PC-3 (cell line): ENCODE results near the gene ADGRG3. TPM values are rescaled to one million over a fixed set of nuclear protein-coding genes. Genes with fewer than 3 reads are reported as not detected.

Source experiments
- ATAC-seq: fragments of 200-7000 bp; cut with Tn5 transposase; 2 replicates; pipeline ENCODE4 v1.9.1; 2020; ENCODE audit warnings: mild to moderate bottlenecking, moderate library complexity
- BruUV-seq: library from RNA; stranded (reverse); fragments of 400-500 nt; replicated peaks from 2 replicates; lab custom pipeline; 2021; lab: Mats Ljungman, UMichigan
- CTCF ChIA-PET: fragments of 300-600 bp; sonication (Branson Sonifier 250); formaldehyde crosslinking; loops from one replicate; lab custom pipeline; 2022; ENCODE audit warnings: antibody characterized with exemption; lab: Charles Lee
- POLR2A ChIA-PET: fragments of 300-600 bp; sonication (Branson Sonifier 250); formaldehyde crosslinking; loops from one replicate; lab custom pipeline; 2022; ENCODE audit warnings: antibody characterized with exemption; ENCODE audit not compliant: unreplicated experiment; lab: Charles Lee
- DNase-seq: peaks from one replicate; pipeline ENCODE4 v3.0.0-alpha.2; 2015
- H2AFZ ChIP-seq: fragments of 300-600 bp; sonication (generic); 2 replicates; pipeline ENCODE4 v1.6.0; 2016; ENCODE audit warnings: antibody characterized with exemption, low read length
- H3F3A ChIP-seq: fragments of 300-600 bp; sonication (generic); one replicate; pipeline ENCODE4 v1.6.0; 2017; ENCODE audit warnings: antibody characterized with exemption, low read length, control low read depth, mild to moderate bottlenecking; ENCODE audit not compliant: unreplicated experiment
- H3K27ac ChIP-seq: fragments of 300-600 bp; sonication (generic); 2 replicates; pipeline ENCODE4 v1.5.1; 2016; ENCODE audit warnings: mild to moderate bottlenecking, low read length
- H3K27me3 ChIP-seq: fragments of 300-600 bp; sonication (generic); 2 replicates; pipeline ENCODE4 v1.6.1; 2016; ENCODE audit warnings: low read length, mixed read lengths
- H3K36me3 ChIP-seq: fragments of 300-600 bp; sonication (generic); 2 replicates; pipeline ENCODE4 v1.6.1; 2016; ENCODE audit warnings: low read depth, mixed run types, low read length, mixed read lengths
- H3K4me1 ChIP-seq: fragments of 300-600 bp; sonication (generic); 2 replicates; pipeline ENCODE4 v1.5.1; 2016; ENCODE audit warnings: low read length; ENCODE audit not compliant: insufficient read depth
- H3K4me2 ChIP-seq: fragments of 300-600 bp; sonication (generic); 2 replicates; pipeline ENCODE4 v1.6.0; 2016; ENCODE audit warnings: low read length
- H3K4me3 ChIP-seq: fragments of 300-600 bp; sonication (generic); 2 replicates; pipeline ENCODE4 v1.5.1; 2016; ENCODE audit warnings: mild to moderate bottlenecking, low read length, mixed read lengths
- H3K79me2 ChIP-seq: fragments of 300-600 bp; sonication (generic); 2 replicates; pipeline ENCODE4 v1.6.1; 2017; ENCODE audit warnings: low read length, mixed read lengths
- H3K9ac ChIP-seq: fragments of 300-600 bp; sonication (generic); 2 replicates; pipeline ENCODE4 v1.6.0; 2016; ENCODE audit warnings: mild to moderate bottlenecking, low read length
- H3K9me2 ChIP-seq: fragments of 300-600 bp; sonication (generic); replicated peaks from 2 replicates; pipeline ENCODE4 v1.6.1; 2016; ENCODE audit warnings: mixed run types, low read length, mixed read lengths
- H3K9me3 ChIP-seq: fragments of 300-600 bp; sonication (generic); 2 replicates; pipeline ENCODE4 v1.6.1; 2016; ENCODE audit warnings: low read length, mixed read lengths
- H4K20me1 ChIP-seq: fragments of 300-600 bp; sonication (generic); 2 replicates; pipeline ENCODE4 v1.6.1; 2016; ENCODE audit warnings: low read length, mixed read lengths
- CTCF ChIP-seq: fragments of 300-600 bp; sonication (generic); conservative IDR thresholded peaks from 2 replicates; pipeline ENCODE4 v1.5.1; 2017; ENCODE audit warnings: antibody characterized with exemption, low read depth, mild to moderate bottlenecking, low read length
- EZH2 ChIP-seq: fragments of 300-600 bp; sonication (generic); IDR thresholded peaks from one replicate; pipeline ENCODE4 v1.6.1; 2017; ENCODE audit warnings: antibody characterized with exemption, mild to moderate bottlenecking, low read length; ENCODE audit not compliant: unreplicated experiment
- EZH2phosphoT487 ChIP-seq: fragments of 300-600 bp; sonication (generic); IDR thresholded peaks from 2 replicates; pipeline ENCODE4 v1.6.1; 2018; ENCODE audit warnings: mild to moderate bottlenecking, antibody characterized with exemption, low read length, borderline replicate concordance
- intact Hi-C: fragments of 100-400 bp; cut with micrococcal nuclease; formaldehyde crosslinking; loops from 2 replicates; pipeline ENCODE4 v1.9.0; 2023
- total RNA-seq: library from RNA; depleted of rRNA; stranded (reverse); fragments of >200 nt; gene quantifications from 2 replicates; pipeline ENCODE4 v1.2.3, GENCODE V29; 2014

The ADGRG3 gene
- total RNA-seq, 1 experiment from 2014 or later = not detected

GRCh38 chr16:57683636-57684545, 15.8 kb downstream of the ADGRG3 start:
- no peaks in the 10 kb centered on the region for H3K36me3 ChIP-seq
- no peaks in the 10 kb centered on the region for H3K9me2 ChIP-seq
- no peaks in the 10 kb centered on the region for H3K4me1 ChIP-seq
- no peak for DNase-seq
- ATAC-seq = no peak
- TF ChIP-seq EZH2 (no peak), CTCF (no peak), EZH2phosphoT487 (no peak)
- no peak overlapping the region for H3K4me2 ChIP-seq
- H3K27me3 ChIP-seq = no peaks in the 10 kb centered on the region
- POLR2A ChIA-PET = no interaction called here
- H3K27ac ChIP-seq = no peak overlapping the region
- H3K9me3 ChIP-seq = no peaks in the 10 kb centered on the region
- no peaks in the 10 kb centered on the region for H4K20me1 ChIP-seq
- no peak overlapping the region for H2AFZ ChIP-seq
- no peaks in the 10 kb centered on the region for H3K79me2 ChIP-seq
- H3F3A ChIP-seq = no peaks in the 10 kb centered on the region
- H3K4me3 ChIP-seq = no peak overlapping the region
- H3K9ac ChIP-seq = no peak overlapping the region
- CTCF ChIA-PET = no interaction called here
- no TSS peak for BruUV-seq
- intact Hi-C loops = no loop called here

DNA sequence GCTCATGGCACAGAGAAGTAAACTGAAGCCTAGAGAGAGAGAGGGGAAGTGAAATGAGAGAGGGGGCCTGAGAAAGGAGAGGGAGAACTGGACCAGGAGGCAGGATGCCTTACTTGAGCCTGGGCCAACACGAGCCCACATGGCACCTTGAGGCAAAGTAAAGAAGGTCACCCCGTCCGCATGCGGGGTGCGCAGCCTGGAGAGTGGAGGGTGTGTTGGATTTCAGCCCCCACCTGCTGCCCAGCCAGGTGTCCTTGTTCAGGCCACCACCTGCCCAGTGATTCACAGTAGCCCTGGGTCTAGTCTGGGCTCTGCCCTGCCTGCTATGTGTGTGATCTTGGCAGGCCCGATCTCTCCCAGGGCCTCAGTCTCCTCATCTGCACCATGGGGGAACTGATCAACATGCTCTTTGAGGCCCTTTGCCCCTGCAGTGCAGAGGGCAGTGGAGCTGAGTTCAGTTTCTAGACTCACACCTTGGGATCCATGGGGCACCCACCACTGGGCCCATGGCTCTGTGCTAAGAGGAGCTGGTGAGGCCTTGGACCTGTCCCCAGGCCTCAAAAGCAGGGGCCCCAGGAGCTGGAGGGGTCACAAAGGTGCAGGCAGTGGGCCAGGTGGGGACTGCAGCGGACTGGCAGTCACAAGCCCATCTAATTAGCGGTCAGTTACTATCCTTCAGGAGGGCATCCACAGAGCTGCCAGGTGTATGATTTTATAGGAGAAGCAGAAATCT, 16.7 kb downstream of the ADGRG3 start:
- H3K27me3 ChIP-seq = no peaks in the 10 kb centered on the region
- H2AFZ ChIP-seq = no peak overlapping the region
- no peaks in the 10 kb centered on the region for H3F3A ChIP-seq
- no peaks in the 10 kb centered on the region for H4K20me1 ChIP-seq
- ChIA-PET POLR2A (no interaction called here), CTCF (no interaction called here)
- H3K4me2 ChIP-seq = no peak overlapping the region
- no peaks in the 10 kb centered on the region for H3K36me3 ChIP-seq
- BruUV-seq = no TSS peak
- no peak overlapping the region for H3K4me3 ChIP-seq
- intact Hi-C loops = no loop called here
- H3K4me1 ChIP-seq = no peaks in the 10 kb centered on the region
- H3K27ac ChIP-seq = no peak overlapping the region
- ATAC-seq (no peak), DNase-seq (no peak)
- no peak overlapping the region for H3K9ac ChIP-seq
- no peaks in the 10 kb centered on the region for H3K9me2 ChIP-seq
- no peaks in the 10 kb centered on the region for H3K79me2 ChIP-seq
- no peaks in the 10 kb centered on the region for H3K9me3 ChIP-seq
- TF ChIP-seq EZH2 = no peak
- TF ChIP-seq CTCF = no peak
- no peak for TF ChIP-seq EZH2phosphoT487

DNA sequence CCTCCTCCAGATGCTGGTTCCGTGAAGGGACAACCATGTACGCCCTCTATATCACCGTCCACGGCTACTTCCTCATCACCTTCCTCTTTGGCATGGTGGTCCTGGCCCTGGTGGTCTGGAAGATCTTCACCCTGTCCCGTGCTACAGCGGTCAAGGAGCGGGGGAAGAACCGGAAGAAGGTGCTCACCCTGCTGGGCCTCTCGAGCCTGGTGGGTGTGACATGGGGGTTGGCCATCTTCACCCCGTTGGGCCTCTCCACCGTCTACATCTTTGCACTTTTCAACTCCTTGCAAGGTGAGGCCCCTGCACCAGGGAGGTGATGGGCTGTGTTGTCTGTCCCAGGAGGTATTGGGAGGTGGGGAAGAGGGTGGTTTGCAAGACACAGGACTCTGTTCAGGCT, 17.5 kb downstream of the ADGRG3 start:
- intact Hi-C loops = no loop called here
- Histone ChIP-seq H4K20me1 (no peaks in the 10 kb centered on the region), H3K36me3 (no peaks in the 10 kb centered on the region), H2AFZ (no peak overlapping the region), H3K9ac (no peak overlapping the region), H3K27ac (no peak overlapping the region), H3K27me3 (no peaks in the 10 kb centered on the region), H3K79me2 (no peaks in the 10 kb centered on the region), H3K4me1 (no peaks in the 10 kb centered on the region), H3K9me2 (no peaks in the 10 kb centered on the region), H3K4me2 (no peak overlapping the region), H3F3A (no peaks in the 10 kb centered on the region), H3K4me3 (no peak overlapping the region), H3K9me3 (no peaks in the 10 kb centered on the region)
- ChIA-PET CTCF (no interaction called here), POLR2A (no interaction called here)
- DNase-seq (no peak), ATAC-seq (no peak)
- no peak for TF ChIP-seq EZH2
- TF ChIP-seq CTCF = no peak
- no peak for TF ChIP-seq EZH2phosphoT487
- no TSS peak for BruUV-seq
